Measurements from ENCODE around the gene PTPN22.

DNA sequence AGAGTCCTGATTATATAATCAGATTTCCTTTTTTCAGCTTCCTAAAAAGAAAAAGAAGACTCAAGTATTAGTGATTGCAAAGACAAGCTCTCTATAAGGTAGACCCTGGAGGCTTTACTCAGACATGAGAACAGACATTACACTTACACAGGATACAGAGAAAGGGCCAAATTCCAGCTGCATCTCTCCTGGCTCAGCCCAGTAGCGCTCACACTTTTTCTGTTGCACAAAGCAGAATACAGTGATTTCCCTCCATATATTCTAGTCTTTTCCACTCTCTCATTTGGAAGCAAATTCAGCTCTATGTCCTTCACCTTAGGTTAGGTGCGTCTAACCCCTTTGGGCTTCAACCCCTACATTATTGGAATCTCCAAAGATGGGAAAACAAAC, 15.1 kb downstream of the PTPN22 start:
- TF ChIP-seq POLR2A (IDR thresholded peaks at IDR 0.05) (no peak), EP300 (IDR thresholded peaks at IDR 0.05) (no peak), POLR2AphosphoS5 (IDR thresholded peaks at IDR 0.05) (no peak)
- TF ChIP-seq, protein P1, sequence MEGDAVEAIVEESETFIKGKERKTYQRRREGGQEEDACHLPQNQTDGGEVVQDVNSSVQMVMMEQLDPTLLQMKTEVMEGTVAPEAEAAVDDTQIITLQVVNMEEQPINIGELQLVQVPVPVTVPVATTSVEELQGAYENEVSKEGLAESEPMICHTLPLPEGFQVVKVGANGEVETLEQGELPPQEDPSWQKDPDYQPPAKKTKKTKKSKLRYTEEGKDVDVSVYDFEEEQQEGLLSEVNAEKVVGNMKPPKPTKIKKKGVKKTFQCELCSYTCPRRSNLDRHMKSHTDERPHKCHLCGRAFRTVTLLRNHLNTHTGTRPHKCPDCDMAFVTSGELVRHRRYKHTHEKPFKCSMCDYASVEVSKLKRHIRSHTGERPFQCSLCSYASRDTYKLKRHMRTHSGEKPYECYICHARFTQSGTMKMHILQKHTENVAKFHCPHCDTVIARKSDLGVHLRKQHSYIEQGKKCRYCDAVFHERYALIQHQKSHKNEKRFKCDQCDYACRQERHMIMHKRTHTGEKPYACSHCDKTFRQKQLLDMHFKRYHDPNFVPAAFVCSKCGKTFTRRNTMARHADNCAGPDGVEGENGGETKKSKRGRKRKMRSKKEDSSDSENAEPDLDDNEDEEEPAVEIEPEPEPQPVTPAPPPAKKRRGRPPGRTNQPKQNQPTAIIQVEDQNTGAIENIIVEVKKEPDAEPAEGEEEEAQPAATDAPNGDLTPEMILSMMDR (IDR thresholded peaks at IDR 0.05) = no peak
